T-helper 17 cell (primary cell): ENCODE results near the gene AGPAT3. TPM values are rescaled to one million over a fixed set of nuclear protein-coding genes. Genes with fewer than 3 reads are reported as not detected.
"Not testable (repeated sequence)": the region's sequence is repeated elsewhere in the genome, so short reads cannot be mapped to it uniquely, and the experiment has no call there.

Source experiments
- ATAC-seq: fragments of 150-1000 bp; cut with Tn5 transposase; 2 replicates; pipeline ENCODE4 v1.10.0; 2021; ENCODE audit warnings: mild to moderate bottlenecking, moderate library complexity
- DNase-seq, 3 donors: peaks; one replicate each; pipeline versions ENCODE4 v3.0.0 to v3.0.0-alpha.2; 2020 to 2021
- H3K9me3 ChIP-seq: one replicate; pipeline ENCODE4 v1.7.0; 2013; ENCODE audit warnings: low read length, mild to moderate bottlenecking; ENCODE audit not compliant: control insufficient read depth, poor library complexity, severe bottlenecking
- H3K27ac Mint-ChIP-seq: one replicate; pipeline ENCODE4 v1.8.0; 2022; ENCODE audit warnings: mild to moderate bottlenecking, moderate library complexity, mixed read lengths
- H3K27me3 Mint-ChIP-seq: one replicate; pipeline ENCODE4 v1.8.0; 2022; ENCODE audit warnings: mixed read lengths
- H3K36me3 Mint-ChIP-seq: one replicate; pipeline ENCODE4 v1.8.0; 2022; ENCODE audit warnings: low read depth, mixed read lengths
- H3K4me1 Mint-ChIP-seq: one replicate; pipeline ENCODE4 v1.8.0; 2022; ENCODE audit warnings: mild to moderate bottlenecking, mixed read lengths
- H3K4me3 Mint-ChIP-seq: one replicate; pipeline ENCODE4 v1.8.0; 2022; ENCODE audit warnings: mild to moderate bottlenecking, moderate library complexity, mixed read lengths
- total RNA-seq, 4 donors: library from RNA in 2 of 4; stranded (reverse) in 2 of 4; gene quantifications; one replicate each; pipeline ENCODE4 v1.2.3 and lab custom pipeline; 2022 to 2026

AGPAT3 gene
- total RNA-seq, 2 donors from 2014 or later, result 64.1 to 67.3 TPM

DNA sequence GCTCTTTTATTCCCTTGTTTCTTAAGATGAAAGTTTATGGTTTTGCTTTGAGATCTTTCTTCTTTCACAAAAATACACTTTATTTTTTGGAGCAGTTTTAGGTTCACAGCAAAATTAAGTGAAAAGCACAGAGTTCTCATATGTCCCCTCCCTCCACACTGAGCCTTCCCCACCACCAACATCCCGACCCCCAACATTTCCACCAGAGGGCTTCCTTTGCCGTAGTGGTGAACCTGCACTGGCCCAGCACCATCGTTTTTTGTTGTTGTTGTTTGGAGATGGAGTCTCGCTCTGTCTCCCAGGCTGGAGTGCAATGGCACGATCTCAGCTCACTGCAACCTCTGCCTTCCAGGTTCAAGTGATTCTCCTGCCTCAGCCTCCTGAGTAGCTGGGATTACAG, 20.1 kb upstream of the AGPAT3 start:
- H3K4me3 Mint-ChIP-seq, H3K36me3 Mint-ChIP-seq, ATAC-seq, H3K27ac Mint-ChIP-seq, H3K9me3 ChIP-seq, H3K27me3 Mint-ChIP-seq, DNase-seq: not testable (repeated sequence)
- H3K4me1 Mint-ChIP-seq, result peaks cover 12% of the 10 kb centered on the region

DNA sequence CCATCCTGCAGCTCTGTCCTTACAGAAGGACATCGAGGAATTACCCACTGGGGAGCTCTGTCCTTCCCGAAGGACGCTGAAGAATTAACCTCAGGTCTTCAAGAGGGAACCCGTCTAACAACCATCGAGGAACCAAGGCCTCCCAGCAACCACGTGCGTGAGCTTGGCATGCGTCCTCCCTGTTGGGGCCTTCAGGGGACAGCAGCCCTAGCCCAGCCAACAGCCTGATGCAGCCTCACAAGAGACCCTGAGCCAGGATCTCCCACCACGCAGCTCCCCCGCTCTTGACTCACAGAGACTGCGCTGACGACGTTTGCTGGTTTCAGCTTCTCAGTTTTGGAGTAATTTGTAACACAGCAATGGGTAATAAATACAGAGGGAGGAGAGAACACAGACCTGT, 19.6 kb upstream of the AGPAT3 start:
- Mint-ChIP-seq H3K36me3 (peaks cover 3% of the 10 kb centered on the region), H3K27ac (no peak overlapping the region), H3K27me3 (peaks cover 4% of the 10 kb centered on the region), H3K4me3 (no peak overlapping the region), H3K4me1 (peaks cover 13% of the 10 kb centered on the region)
- DNase-seq (no peak), ATAC-seq (no peak)
- no peaks in the 10 kb centered on the region for H3K9me3 ChIP-seq

DNA sequence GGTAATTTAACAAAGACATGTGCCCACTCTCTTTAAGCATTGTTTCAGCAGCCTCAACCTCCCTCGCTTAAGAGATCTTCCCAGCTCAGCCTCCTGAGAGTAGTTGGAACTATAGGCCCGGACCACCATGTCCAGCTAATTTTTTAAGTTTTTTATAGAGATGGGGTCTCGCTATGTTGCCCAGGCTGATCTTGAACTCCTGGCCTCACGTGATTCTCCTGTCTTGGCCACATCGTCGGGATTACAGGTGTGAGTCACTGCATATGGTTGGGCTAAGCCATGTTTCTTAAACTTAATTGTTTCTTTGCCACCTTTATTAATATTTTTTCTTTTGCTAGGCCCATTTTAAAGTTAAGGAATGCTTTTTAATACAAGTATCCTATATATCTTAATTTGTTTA, 18.6 kb upstream of the AGPAT3 start:
- ATAC-seq (no peak), DNase-seq (no peak)
- peaks cover 13% of the 10 kb centered on the region for H3K4me1 Mint-ChIP-seq
- H3K4me3 Mint-ChIP-seq, result no peak overlapping the region
- H3K36me3 Mint-ChIP-seq, result peaks cover 3% of the 10 kb centered on the region
- peaks cover 4% of the 10 kb centered on the region for H3K27me3 Mint-ChIP-seq
- no peaks in the 10 kb centered on the region for H3K9me3 ChIP-seq
- H3K27ac Mint-ChIP-seq, result no peak overlapping the region

DNA sequence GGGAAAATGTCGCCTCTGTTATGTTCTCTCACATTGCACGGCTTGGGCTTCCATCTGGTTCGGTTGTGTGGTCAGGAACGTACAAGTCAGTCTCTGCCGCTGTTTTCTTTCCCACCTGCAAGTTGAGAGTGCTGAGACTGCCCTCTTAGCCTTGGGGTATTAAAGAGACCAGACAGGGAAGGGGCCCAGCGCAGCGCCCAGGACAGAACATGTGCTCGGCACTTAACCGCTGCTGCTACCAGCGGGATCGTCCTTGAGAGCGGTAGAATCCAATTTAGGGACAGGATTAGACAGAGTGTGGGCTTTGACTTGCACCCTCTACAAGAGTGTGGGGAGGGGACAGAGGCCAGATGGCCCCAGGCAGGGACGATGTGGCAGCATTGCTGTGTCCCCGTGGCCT, 17.7 kb upstream of the AGPAT3 start:
- ATAC-seq (no peak), DNase-seq (no peak)

DNA sequence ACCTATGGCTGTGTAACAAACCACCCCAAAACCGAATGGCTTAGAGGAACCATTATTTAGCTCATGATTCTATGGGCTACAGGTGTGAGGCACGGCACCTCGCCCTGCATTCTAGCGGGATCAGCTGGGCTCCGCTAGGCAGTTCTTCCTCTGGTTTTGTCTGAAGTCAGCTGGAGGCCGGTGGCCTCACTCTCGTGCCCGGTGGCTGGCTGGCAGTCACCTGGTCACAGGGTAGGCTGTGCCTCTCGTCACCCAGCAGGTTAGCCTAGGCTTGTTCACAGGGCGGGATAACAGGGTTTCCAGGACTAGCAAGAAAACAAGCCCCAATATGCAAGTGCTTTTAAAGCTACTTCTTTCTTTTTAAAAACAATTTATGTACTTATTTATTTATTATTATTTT, 16.3 kb upstream of the AGPAT3 start:
- no peak overlapping the region for H3K4me3 Mint-ChIP-seq
- ATAC-seq, result no peak

More for the DNA sequence above, 17.7 kb upstream of the AGPAT3 start:
- H3K4me3 Mint-ChIP-seq, result no peak overlapping the region
- H3K4me1 Mint-ChIP-seq, result peaks cover 13% of the 10 kb centered on the region
- peaks cover 4% of the 10 kb centered on the region for H3K27me3 Mint-ChIP-seq
- no peak overlapping the region for H3K27ac Mint-ChIP-seq
- H3K36me3 Mint-ChIP-seq, result peaks cover 3% of the 10 kb centered on the region
- H3K9me3 ChIP-seq, result no peaks in the 10 kb centered on the region

DNA sequence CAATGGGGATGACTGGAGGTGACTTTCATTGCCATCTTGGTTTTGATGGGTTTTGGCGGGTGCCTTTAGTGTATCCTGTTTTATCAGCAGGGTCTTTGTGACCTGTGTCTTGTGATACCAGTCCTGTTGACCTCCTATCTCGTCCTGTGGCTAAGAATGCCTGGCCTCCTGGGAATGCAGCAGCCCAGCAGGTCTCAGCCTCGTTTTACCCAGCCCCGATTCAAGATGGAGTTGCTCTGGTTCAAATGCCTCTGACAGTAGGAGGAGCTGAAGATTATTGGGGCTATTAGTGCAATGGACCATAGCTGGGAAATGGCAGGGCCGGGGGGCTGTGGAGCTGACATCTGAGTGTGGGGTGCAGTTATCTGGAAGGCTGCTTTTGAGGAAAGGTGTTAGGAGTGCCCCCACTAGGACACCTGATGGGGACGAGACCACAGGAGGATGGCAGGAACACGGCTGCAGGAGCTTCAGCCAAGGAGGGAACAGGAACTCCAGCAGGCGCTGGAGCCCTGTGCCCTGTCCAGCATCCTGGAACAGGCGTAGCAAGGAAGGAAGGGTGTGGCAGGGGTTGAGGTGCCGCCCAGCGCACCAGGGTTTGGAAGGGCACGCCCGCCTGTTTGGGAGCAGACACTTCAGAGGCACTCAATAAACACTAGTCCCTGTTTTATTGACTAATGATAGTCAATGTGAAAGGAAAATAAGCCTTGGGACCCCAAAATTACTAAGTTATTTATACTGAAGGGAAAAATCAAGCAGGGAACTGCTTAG, 15.3 kb upstream of the AGPAT3 start:
- peaks cover 6% of the 10 kb centered on the region for H3K4me1 Mint-ChIP-seq
- ATAC-seq, result no peak
- H3K27ac Mint-ChIP-seq, result no peak overlapping the region

More for the DNA sequence above, 16.3 kb upstream of the AGPAT3 start:
- Mint-ChIP-seq H3K27ac (no peak overlapping the region), H3K36me3 (peaks cover 3% of the 10 kb centered on the region), H3K4me1 (peaks cover 7% of the 10 kb centered on the region), H3K27me3 (peaks cover 7% of the 10 kb centered on the region)
- no peaks in the 10 kb centered on the region for H3K9me3 ChIP-seq
- no peak for DNase-seq

DNA sequence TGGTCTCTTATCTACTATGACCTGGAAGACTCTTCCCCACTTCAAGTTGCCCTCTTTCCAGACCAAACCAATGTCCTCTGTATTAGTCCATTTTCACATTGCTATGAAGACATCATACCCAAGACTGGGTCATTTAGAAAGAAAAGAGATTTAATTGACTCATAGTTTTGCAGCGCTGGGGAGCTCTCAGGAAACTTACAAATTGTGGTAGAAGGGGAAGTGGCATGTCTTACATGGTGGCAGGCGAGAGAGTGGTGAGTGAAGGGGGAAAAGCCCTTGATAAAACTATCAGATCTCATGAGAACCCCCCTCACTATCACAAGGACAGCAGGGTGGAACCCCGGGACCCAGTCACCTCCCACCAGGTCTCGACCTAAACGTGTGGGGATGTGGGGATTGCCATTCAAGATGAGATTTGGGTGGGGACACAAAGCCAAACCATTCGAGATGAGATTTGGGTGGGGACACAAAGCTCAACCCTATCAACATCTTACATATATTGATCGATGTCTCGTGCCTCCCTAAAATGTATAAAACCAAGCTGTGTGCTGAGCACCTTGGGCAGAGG, 14.2 kb upstream of the AGPAT3 start:
- DNase-seq (no peak), ATAC-seq (no peak)

More for the DNA sequence above, 15.3 kb upstream of the AGPAT3 start:
- no peak for DNase-seq
- no peaks in the 10 kb centered on the region for H3K9me3 ChIP-seq
- Mint-ChIP-seq H3K4me3 (peak overlapping the region; percentile 5), H3K27me3 (peaks cover 12% of the 10 kb centered on the region), H3K36me3 (peaks cover 3% of the 10 kb centered on the region)

DNA sequence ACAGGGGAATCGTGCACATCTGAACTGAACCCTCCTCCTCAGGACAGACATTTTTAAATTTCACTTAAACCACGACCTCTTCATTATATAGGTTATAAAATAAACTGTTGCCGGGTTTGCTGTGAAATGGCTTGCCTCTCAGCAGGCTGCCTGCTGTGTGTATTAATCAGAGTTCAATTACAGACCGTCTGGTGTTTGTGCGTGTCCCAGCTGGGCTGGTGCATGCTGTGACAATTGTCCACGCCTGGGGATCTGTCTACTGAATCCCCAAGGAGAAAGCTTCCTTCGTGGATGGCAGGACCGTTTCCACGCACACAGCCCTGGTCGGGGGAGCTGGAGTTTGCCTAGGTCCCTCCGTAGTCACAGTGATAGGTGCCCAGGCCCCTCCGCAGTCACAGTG, 13.4 kb upstream of the AGPAT3 start:
- ATAC-seq (no peak), DNase-seq (no peak)
- Mint-ChIP-seq H3K4me3 (no peak overlapping the region), H3K4me1 (peaks cover 8% of the 10 kb centered on the region), H3K36me3 (peaks cover 3% of the 10 kb centered on the region), H3K27me3 (peaks cover 24% of the 10 kb centered on the region), H3K27ac (no peak overlapping the region)
- no peaks in the 10 kb centered on the region for H3K9me3 ChIP-seq

More for the DNA sequence above, 14.2 kb upstream of the AGPAT3 start:
- Mint-ChIP-seq H3K4me1 (peaks cover 5% of the 10 kb centered on the region), H3K27me3 (peaks cover 20% of the 10 kb centered on the region), H3K4me3 (no peak overlapping the region), H3K27ac (no peak overlapping the region), H3K36me3 (peaks cover 3% of the 10 kb centered on the region)
- H3K9me3 ChIP-seq, result no peaks in the 10 kb centered on the region

DNA sequence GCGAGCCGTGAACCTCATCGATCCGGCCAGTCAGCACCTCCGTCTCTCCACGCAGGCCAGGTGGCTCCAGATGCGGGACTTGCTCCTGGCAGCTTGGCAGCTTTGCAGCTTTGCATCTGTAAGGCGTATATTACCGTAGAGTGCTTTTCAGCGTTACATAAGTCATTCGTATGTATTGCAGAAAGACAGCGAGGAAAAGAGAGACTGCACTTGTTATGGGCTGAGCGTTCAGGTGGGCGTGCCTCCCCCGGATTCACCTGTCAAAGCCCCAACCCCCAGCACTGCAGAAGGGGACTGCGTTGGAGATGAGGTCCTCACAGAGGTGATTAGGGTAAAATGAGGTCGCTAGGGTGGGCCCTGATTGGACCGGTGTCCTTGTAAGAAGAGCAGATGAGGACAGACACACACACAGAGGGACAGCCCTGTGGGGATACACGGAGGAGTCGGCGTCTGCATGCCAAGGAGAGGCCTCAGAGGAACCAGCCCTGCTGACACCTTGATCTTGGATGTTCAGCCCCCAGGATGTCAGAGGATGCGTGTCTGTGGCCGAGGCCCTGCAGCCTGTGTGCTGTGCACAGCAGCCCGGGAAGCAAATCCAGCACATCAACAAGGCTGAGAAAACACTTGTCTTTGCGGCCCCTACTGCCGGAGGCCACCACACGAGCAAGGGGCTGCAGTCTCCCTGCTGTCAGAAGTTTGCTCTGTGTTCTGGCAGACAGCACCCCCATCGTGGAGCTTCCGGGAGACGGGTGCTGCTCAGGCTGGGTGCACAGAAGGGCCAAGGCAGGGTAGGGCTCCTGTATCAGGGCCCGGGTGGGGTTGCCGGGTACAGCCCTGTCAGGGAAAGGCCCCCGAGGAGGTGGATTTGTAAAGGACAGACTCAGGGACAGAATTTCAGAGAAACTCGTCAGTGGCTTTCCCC, 10.9 kb upstream of the AGPAT3 start:
- DNase-seq, result no peak
- Mint-ChIP-seq H3K4me3 (no peak overlapping the region), H3K27me3 (peaks cover 24% of the 10 kb centered on the region), H3K4me1 (peaks cover 8% of the 10 kb centered on the region), H3K27ac (no peak overlapping the region), H3K36me3 (peaks cover 3% of the 10 kb centered on the region)
- no peaks in the 10 kb centered on the region for H3K9me3 ChIP-seq
- no peak for ATAC-seq

DNA sequence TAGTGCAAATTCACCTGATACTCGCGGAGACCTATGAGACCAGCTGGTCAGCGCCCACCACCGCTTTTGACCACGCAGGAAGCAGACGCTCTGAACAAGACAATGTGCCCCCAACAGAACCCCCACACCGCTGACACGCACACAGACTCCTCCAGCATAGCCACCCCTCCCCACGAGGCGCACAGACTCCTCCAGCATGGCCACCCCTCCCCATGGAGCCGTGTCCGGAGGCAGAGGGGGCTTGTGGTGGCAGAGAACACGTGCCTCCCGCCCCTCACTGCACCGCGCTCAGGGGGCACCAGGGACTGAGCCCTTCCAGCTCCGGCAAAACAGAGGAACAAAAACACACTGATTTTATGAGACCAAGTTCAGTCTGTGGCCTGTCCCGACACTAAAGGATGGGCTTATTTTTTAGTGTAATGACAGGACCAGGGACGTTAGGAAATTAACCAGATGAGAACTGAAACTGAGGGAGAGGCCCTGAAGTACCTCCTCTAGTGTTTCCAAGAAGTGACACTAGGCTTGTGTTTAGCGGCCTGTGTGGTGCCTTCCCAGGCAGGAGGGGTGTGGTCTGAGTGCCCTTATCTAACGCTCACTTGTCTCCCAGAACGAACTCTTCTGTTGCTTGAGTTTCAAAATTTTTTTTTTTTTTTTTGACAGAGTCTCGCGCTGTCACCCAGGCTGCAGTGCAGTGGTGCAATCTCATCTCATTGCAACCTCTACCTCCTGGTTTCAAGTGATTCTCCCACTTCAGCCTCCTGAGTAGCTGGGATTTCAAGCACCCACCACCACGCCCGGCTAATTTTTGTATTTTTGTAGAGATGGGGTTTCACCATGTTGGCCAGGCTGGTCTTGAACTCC, 10.0 kb upstream of the AGPAT3 start:
- DNase-seq (no peak), ATAC-seq (peak; percentile 61)
- Mint-ChIP-seq H3K36me3 (no peaks in the 10 kb centered on the region), H3K4me3 (no peak overlapping the region), H3K27ac (peak overlapping the region; percentile 32), H3K4me1 (peaks cover 3% of the 10 kb centered on the region), H3K27me3 (peaks cover 20% of the 10 kb centered on the region)
- no peaks in the 10 kb centered on the region for H3K9me3 ChIP-seq

DNA sequence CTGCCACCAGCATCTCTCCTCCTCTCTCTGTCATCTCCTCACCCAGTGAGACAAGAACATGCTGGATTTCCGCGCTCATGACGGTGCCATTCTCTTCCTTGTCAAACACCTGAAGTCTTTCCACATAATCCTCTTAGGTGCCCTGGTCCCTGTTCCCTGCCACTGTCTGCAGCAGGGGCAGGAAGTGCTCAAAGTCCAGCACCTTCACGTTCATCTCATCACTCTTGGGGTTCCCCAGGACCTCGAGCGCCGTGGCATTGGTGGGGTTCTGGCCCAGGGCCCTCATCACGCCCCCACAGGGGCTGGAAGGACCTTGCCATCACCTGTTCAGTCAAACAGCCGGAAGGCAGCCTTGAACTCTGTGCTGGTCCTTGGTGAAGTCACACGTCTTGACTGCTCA, 9.1 kb upstream of the AGPAT3 start:
- Mint-ChIP-seq H3K27me3 (peaks cover 20% of the 10 kb centered on the region), H3K4me1 (peaks cover 3% of the 10 kb centered on the region), H3K27ac (no peak overlapping the region), H3K4me3 (no peak overlapping the region), H3K36me3 (no peaks in the 10 kb centered on the region)
- no peaks in the 10 kb centered on the region for H3K9me3 ChIP-seq
- ATAC-seq, result no peak
- no peak for DNase-seq

DNA sequence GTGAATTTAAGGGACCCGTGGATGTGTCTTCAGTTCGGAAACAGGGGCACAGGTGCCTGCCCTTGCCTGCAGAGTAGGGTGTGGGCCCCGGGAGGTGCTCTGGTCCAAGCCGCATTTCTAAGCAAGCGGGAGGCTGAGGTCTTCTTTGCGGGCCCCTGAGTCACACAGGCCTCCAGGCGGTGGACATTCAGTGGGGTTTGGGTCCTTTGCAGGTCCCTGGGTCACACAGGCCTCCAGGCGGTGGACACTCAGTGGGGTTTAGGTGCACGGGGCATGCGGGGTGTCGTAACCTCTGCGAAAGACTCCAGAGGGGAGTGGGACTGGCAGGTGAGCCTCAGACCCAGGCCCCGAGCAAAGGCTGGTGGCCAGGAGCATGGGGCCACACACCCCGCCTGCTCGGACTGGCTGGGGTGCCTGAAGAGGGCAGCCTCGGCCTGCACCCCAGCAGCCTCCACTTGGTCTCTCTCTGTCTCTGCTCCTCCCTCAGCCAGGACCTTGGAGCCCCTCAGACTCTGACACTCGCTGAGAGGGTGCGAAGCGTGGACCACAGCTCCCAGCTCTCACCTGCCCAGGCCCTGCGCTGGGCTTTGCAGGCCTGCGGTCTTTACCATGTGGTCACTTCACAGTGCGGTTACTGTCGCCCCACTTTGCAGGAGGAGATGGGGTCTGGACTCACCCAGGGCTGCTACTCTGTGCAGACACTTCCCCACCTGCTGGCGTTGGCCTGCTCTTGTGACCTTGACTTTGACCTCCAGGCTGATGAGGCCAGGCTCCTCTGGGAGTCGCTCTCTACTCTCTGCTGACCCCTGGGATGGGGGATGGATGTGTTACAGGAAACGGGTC, 6.0 kb upstream of the AGPAT3 start:
- Mint-ChIP-seq H3K27ac (no peak overlapping the region), H3K36me3 (no peaks in the 10 kb centered on the region), H3K4me3 (no peak overlapping the region), H3K4me1 (peaks cover 3% of the 10 kb centered on the region), H3K27me3 (peaks cover 14% of the 10 kb centered on the region)
- no peak for ATAC-seq
- no peaks in the 10 kb centered on the region for H3K9me3 ChIP-seq
- DNase-seq, result no peak
